H9 (cell line): Measurements from ENCODE around the gene DPYSL5. TPM values are rescaled to one million over a fixed set of nuclear protein-coding genes. Genes with fewer than 3 reads are reported as not detected.

Experiments
- DNase-seq: peaks from one replicate; pipeline ENCODE4 v3.0.0-alpha.2; 2017
- H2AFZ ChIP-seq: one replicate; pipeline ENCODE4 v1.6.1; 2013; ENCODE audit warnings: mild to moderate bottlenecking, low read length, control low read depth, moderate library complexity
- H2AK5ac ChIP-seq: 2 replicates; pipeline ENCODE4 v1.6.1; 2013; ENCODE audit warnings: low read length, control low read depth, mixed read lengths; ENCODE audit not compliant: insufficient read length
- H2BK120ac ChIP-seq: one replicate; pipeline ENCODE4 v1.6.1; 2013; ENCODE audit warnings: low read depth, mild to moderate bottlenecking, low read length, control low read depth, inconsistent platforms; ENCODE audit not compliant: poor library complexity, severe bottlenecking
- H2BK12ac ChIP-seq: 2 replicates; pipeline ENCODE4 v1.6.1; 2013; ENCODE audit warnings: low read length, control low read depth, mixed read lengths, low read depth; ENCODE audit not compliant: insufficient read length
- H2BK15ac ChIP-seq: 2 replicates; pipeline ENCODE4 v1.6.1; 2013; ENCODE audit warnings: low read depth, low read length, control low read depth
- H2BK20ac ChIP-seq: one replicate; pipeline ENCODE4 v1.6.1; 2013; ENCODE audit warnings: low read depth, mild to moderate bottlenecking, low read length, control low read depth, inconsistent platforms; ENCODE audit not compliant: poor library complexity, severe bottlenecking
- H2BK5ac ChIP-seq: 2 replicates; pipeline ENCODE4 v1.6.1; 2013; ENCODE audit warnings: low read length, control low read depth, mixed read lengths; ENCODE audit not compliant: insufficient read length
- H3K14ac ChIP-seq: 2 replicates; pipeline ENCODE4 v1.6.1; 2013; ENCODE audit warnings: low read length, control low read depth; ENCODE audit not compliant: insufficient read depth
- H3K18ac ChIP-seq: 2 replicates; pipeline ENCODE4 v1.6.1; 2013; ENCODE audit warnings: low read depth, mild to moderate bottlenecking, mixed read lengths, low read length, control low read depth; ENCODE audit not compliant: insufficient read length
- H3K23ac ChIP-seq: 2 replicates; pipeline ENCODE4 v1.6.1; 2013; ENCODE audit warnings: low read length, control low read depth, mixed read lengths, low read depth; ENCODE audit not compliant: insufficient read length
- H3K23me2 ChIP-seq: 2 replicates; pipeline ENCODE4 v1.6.1; 2013; ENCODE audit warnings: low read depth, mild to moderate bottlenecking, mixed read lengths, low read length, control low read depth; ENCODE audit not compliant: insufficient read length, poor library complexity, severe bottlenecking
- H3K27ac ChIP-seq: 2 replicates; pipeline ENCODE4 v1.5.1; 2013; ENCODE audit warnings: low read length, control low read depth, mixed read lengths, low read depth; ENCODE audit not compliant: insufficient read length
- H3K27me3 ChIP-seq: 2 replicates; pipeline ENCODE4 v1.6.1; 2013; ENCODE audit warnings: low read length, control low read depth, inconsistent platforms; ENCODE audit not compliant: insufficient read depth
- H3K4ac ChIP-seq: 2 replicates; pipeline ENCODE4 v1.6.1; 2013; ENCODE audit warnings: low read depth, mild to moderate bottlenecking, control low read depth, inconsistent platforms, low read length, moderate library complexity
- H3K4me1 ChIP-seq: 2 replicates; pipeline ENCODE4 v1.6.1; 2013; ENCODE audit warnings: low read length, control low read depth, inconsistent platforms; ENCODE audit not compliant: insufficient read depth
- H3K4me2 ChIP-seq: 2 replicates; pipeline ENCODE4 v1.6.1; 2013; ENCODE audit warnings: low read length, control low read depth, mixed read lengths; ENCODE audit not compliant: insufficient read length, insufficient read depth
- H3K56ac ChIP-seq: 2 replicates; pipeline ENCODE4 v1.6.1; 2013; ENCODE audit warnings: low read depth, mild to moderate bottlenecking, mixed read lengths, low read length, control low read depth; ENCODE audit not compliant: insufficient read length
- H3K79me1 ChIP-seq: 2 replicates; pipeline ENCODE4 v1.6.1; 2013; ENCODE audit warnings: low read depth, mild to moderate bottlenecking, moderate library complexity, low read length, control low read depth, inconsistent platforms; ENCODE audit not compliant: insufficient read depth, poor library complexity, severe bottlenecking
- H3K79me2 ChIP-seq: 2 replicates; pipeline ENCODE4 v1.6.1; 2013; ENCODE audit warnings: low read length, control low read depth, inconsistent platforms; ENCODE audit not compliant: insufficient read depth
- H3K9ac ChIP-seq: 2 replicates; pipeline ENCODE4 v1.6.1; 2013; ENCODE audit warnings: low read length, control low read depth, mixed read lengths; ENCODE audit not compliant: insufficient read length; ENCODE audit errors: extremely low read depth
- H3K9me3 ChIP-seq: one replicate; pipeline ENCODE4 v1.6.1; 2013; ENCODE audit warnings: low read depth, low read length, inconsistent platforms; ENCODE audit not compliant: control insufficient read depth
- H3T11ph ChIP-seq: one replicate; pipeline ENCODE4 v1.6.1; 2013; ENCODE audit warnings: mild to moderate bottlenecking, low read length, control low read depth, inconsistent platforms
- H4K20me1 ChIP-seq: one replicate; pipeline ENCODE4 v1.6.1; 2013; ENCODE audit not compliant: control insufficient read depth, insufficient read length, insufficient read depth
- H4K5ac ChIP-seq: 2 replicates; pipeline ENCODE4 v1.6.1; 2013; ENCODE audit warnings: low read depth, mild to moderate bottlenecking, mixed read lengths, low read length, control low read depth; ENCODE audit not compliant: insufficient read length
- H4K8ac ChIP-seq: replicated peaks from 2 replicates; pipeline ENCODE4 v1.6.1; 2013; ENCODE audit warnings: low read length, control low read depth, mixed read lengths, low read depth; ENCODE audit not compliant: insufficient read length
- H4K91ac ChIP-seq: 2 replicates; pipeline ENCODE4 v1.6.1; 2013; ENCODE audit warnings: low read depth, mild to moderate bottlenecking, moderate library complexity, mixed read lengths, low read length, control low read depth; ENCODE audit not compliant: insufficient read length
- H3K27ac Mint-ChIP-seq, 3 experiments: 2 replicates in 2 of 3; 3 replicates in 1 of 3; pipeline ENCODE4 v1.8.0; 2020 to 2021; ENCODE audit warnings: mixed read lengths in 3 of 3, mild to moderate bottlenecking in 1 of 3, moderate library complexity in 1 of 3
- H3K27me3 Mint-ChIP-seq: 2 replicates; pipeline ENCODE4 v1.8.0; 2021; ENCODE audit warnings: low read depth, mild to moderate bottlenecking, moderate library complexity, mixed read lengths
- H3K36me3 Mint-ChIP-seq, 3 experiments: 2 replicates in 2 of 3; 3 replicates in 1 of 3; pipeline ENCODE4 v1.8.0; 2020 to 2021; ENCODE audit warnings: low read depth in 3 of 3, mixed read lengths in 3 of 3; ENCODE audit not compliant: insufficient read depth in 1 of 3
- H3K4me1 Mint-ChIP-seq, 2 experiments: 2 replicates each; pipeline ENCODE4 v1.8.0; 2020; ENCODE audit warnings: mixed read lengths in 2 of 2
- H3K4me3 Mint-ChIP-seq, 2 experiments: 2 replicates in 1 of 2; 3 replicates in 1 of 2; pipeline ENCODE4 v1.8.0; 2020 to 2021; ENCODE audit warnings: mild to moderate bottlenecking in 2 of 2, mixed read lengths in 2 of 2, moderate library complexity in 1 of 2
- H3K9me3 Mint-ChIP-seq, 2 experiments: 2 replicates in 1 of 2; 3 replicates in 1 of 2; pipeline ENCODE4 v1.8.0; 2020; ENCODE audit warnings: mild to moderate bottlenecking in 2 of 2, mixed read lengths in 2 of 2, moderate library complexity in 1 of 2
- CTCF ChIP-seq: fragments of 200-600 bp; sonication (generic); conservative IDR thresholded peaks from 3 replicates; pipeline ENCODE4 v1.8.0; 2021; ENCODE audit warnings: antibody characterized with exemption, mild to moderate bottlenecking
- WGBS: extraction: QIAGEN DNeasy Blood & Tissue Kit; methylation state at CpG from one replicate; pipeline ENCODE4 v1.1.7; 2013; ENCODE audit warnings: missing lambda C conversion rate, low lambda C conversion rate, mixed read lengths; ENCODE audit not compliant: insufficient read length; ENCODE audit errors: extremely low coverage; 5-methylcytosine and 5-hydroxymethylcytosine counted together
- total RNA-seq: library from RNA; stranded (reverse); gene quantifications from 2 replicates; pipeline ENCODE4 v1.2.1, GENCODE V29; 2021

The DPYSL5 gene
- total RNA-seq, 1 experiment from 2014 or later: 6.4 TPM

- no peak overlapping the region for H3K56ac ChIP-seq
- TF ChIP-seq CTCF: no peak
- H3K4me1 Mint-ChIP-seq: peaks cover 0 to 10% of the 10 kb centered on the region in 2 experiments; a peak in 2 of 4 replicates
- no peak overlapping the region for H3K14ac ChIP-seq
- no peaks in the 10 kb centered on the region for H3K23me2 ChIP-seq
- WGBS: no CpG with 5 or more reads among the region's 7 CpGs
- no peaks in the 10 kb centered on the region for H3K79me2 ChIP-seq
- no peaks in the 10 kb centered on the region for H4K20me1 ChIP-seq
- H2BK120ac ChIP-seq: no peak overlapping the region
- H2AFZ ChIP-seq: no peak overlapping the region
- no peaks in the 10 kb centered on the region for H3K9me3 Mint-ChIP-seq
- H3K36me3 Mint-ChIP-seq: no peaks in the 10 kb centered on the region
- H3K27me3 Mint-ChIP-seq: peaks cover 92% of the 10 kb centered on the region
- no peak overlapping the region for H3T11ph ChIP-seq
- no peak overlapping the region for H2BK12ac ChIP-seq
- no peak overlapping the region for H4K91ac ChIP-seq
- H3K23ac ChIP-seq: no peak overlapping the region
- no peak overlapping the region for H2BK5ac ChIP-seq
- H3K27ac Mint-ChIP-seq: no peak overlapping the region
- no peak overlapping the region for H2AK5ac ChIP-seq
- no peak overlapping the region for H2BK15ac ChIP-seq
- no peak for DNase-seq
- no peak overlapping the region for H3K4ac ChIP-seq
- H3K4me1 ChIP-seq: no peaks in the 10 kb centered on the region
- no peak overlapping the region for H3K9ac ChIP-seq
- H4K5ac ChIP-seq: no peak overlapping the region
- H3K9me3 ChIP-seq: no peaks in the 10 kb centered on the region
- no peak overlapping the region for H4K8ac ChIP-seq
- no peaks in the 10 kb centered on the region for H3K79me1 ChIP-seq
- no peak overlapping the region for H3K4me3 Mint-ChIP-seq
- H2BK20ac ChIP-seq: no peak overlapping the region
- peaks cover 15% of the 10 kb centered on the region; the same call in 1 of the 2 replicates for H3K27me3 ChIP-seq
- H3K4me2 ChIP-seq: no peak overlapping the region
- no peak overlapping the region for H3K18ac ChIP-seq
- no peak overlapping the region for H3K27ac ChIP-seq
Measured at GRCh38 chr2:26855466-26855865, 7.5 kb downstream of the DPYSL5 start.
